Activated gamma-delta T cell (primary cell): ENCODE data around the gene POLR2J2.
"Not testable (repeated sequence)": the region's sequence is repeated elsewhere in the genome, so short reads cannot be mapped to it uniquely, and the experiment has no call there.

Source experiments
- DNase-seq: peaks from one replicate; lab custom pipeline; 2025; lab: John Stamatoyannopoulos, UW

Gene POLR2J2

GRCh38 chr7:102671956-102672307 lies 469 bp upstream of the POLR2J2 start:
- not testable (repeated sequence) for DNase-seq

GRCh38 chr7:102667523-102667922 lies 3.9 kb downstream of the POLR2J2 start:
- DNase-seq: not testable (repeated sequence)

- DNase-seq: not testable (repeated sequence)
Measured at GRCh38 chr7:102666850-102667249, 4.6 kb downstream of the POLR2J2 start.

- DNase-seq: not testable (repeated sequence)
Measured at GRCh38 chr7:102664765-102665164, 6.7 kb downstream of the POLR2J2 start.

GRCh38 chr7:102649924-102650323 lies 21.5 kb downstream of the POLR2J2 start, which contains the start of gene SPDYE2B:
TSS of gene SPDYE2B (plus strand) at chr7:102650319. CDS start at chr7:102652349, 2,030 bp downstream.
- DNase-seq: not testable (repeated sequence)

GRCh38 chr7:102647813-102648212 lies 23.6 kb downstream of the POLR2J2 start:
- DNase-seq: not testable (repeated sequence)

- DNase-seq: not testable (repeated sequence)
Measured at GRCh38 chr7:102643404-102643803, 28.1 kb downstream of the POLR2J2 start.

- not testable (repeated sequence) for DNase-seq
Measured at GRCh38 chr7:102642691-102643090, 28.8 kb downstream of the POLR2J2 start, which contains the start of gene UPK3BL1. TSS of gene UPK3BL1 (minus strand) at chr7:102642791. CDS start at chr7:102642741, 50 bp downstream.

- not testable (repeated sequence) for DNase-seq
Measured at GRCh38 chr7:102638848-102639247, 32.6 kb downstream of the POLR2J2 start.

GRCh38 chr7:102636956-102637355 lies 34.5 kb downstream of the POLR2J2 start:
- not testable (repeated sequence) for DNase-seq

GRCh38 chr7:102635354-102635753 lies 36.1 kb downstream of the POLR2J2 start:
- DNase-seq: not testable (repeated sequence)

GRCh38 chr7:102634299-102634698 lies 37.2 kb downstream of the POLR2J2 start:
- not testable (repeated sequence) for DNase-seq

- not testable (repeated sequence) for DNase-seq
Measured at GRCh38 chr7:102630622-102631021, 40.8 kb downstream of the POLR2J2 start.

- DNase-seq: not testable (repeated sequence)
Measured at GRCh38 chr7:102627271-102627904, 44.1 kb downstream of the POLR2J2 start.

GRCh38 chr7:102618122-102618521 lies 53.3 kb downstream of the POLR2J2 start:
- DNase-seq: not testable (repeated sequence)

- not testable (repeated sequence) for DNase-seq
Measured at GRCh38 chr7:102616507-102617125, 54.8 kb downstream of the POLR2J2 start, which contains the start of gene RASA4. TSS of gene RASA4 (minus strand) at chr7:102616756. CDS start at chr7:102616689, 67 bp downstream.
